NCI-H1105 (cell line): ENCODE data around the gene IGFN1.

Experiments used
- DNase-seq: peaks from one replicate; lab custom pipeline; 2025; lab: John Stamatoyannopoulos, UW

The IGFN1 gene

GRCh38 chr1:201266774-201267173 is 76.2 kb downstream of the IGFN1 start:
- DNase-seq: no peak

- no peak for DNase-seq
Measured at GRCh38 chr1:201267481-201268229, 77.0 kb downstream of the IGFN1 start.

GRCh38 chr1:201268604-201269151 is 78.1 kb downstream of the IGFN1 start:
- no peak for DNase-seq

- no peak for DNase-seq
Measured at GRCh38 chr1:201269281-201269680, 78.7 kb downstream of the IGFN1 start.

GRCh38 chr1:201269900-201270410 is 79.3 kb downstream of the IGFN1 start:
- DNase-seq: no peak

GRCh38 chr1:201270616-201271390 is 80.2 kb downstream of the IGFN1 start:
- DNase-seq: peak; percentile 50

- DNase-seq: no peak
Measured at GRCh38 chr1:201272799-201273198, 82.2 kb downstream of the IGFN1 start.

- DNase-seq: no peak
Measured at GRCh38 chr1:201274616-201275252, 84.1 kb downstream of the IGFN1 start.

GRCh38 chr1:201275253-201275666 is 84.6 kb downstream of the IGFN1 start:
- DNase-seq: peak; percentile 61

GRCh38 chr1:201276891-201277290 is 86.3 kb downstream of the IGFN1 start:
- no peak for DNase-seq

- no peak for DNase-seq
Measured at GRCh38 chr1:201277441-201277840, 86.8 kb downstream of the IGFN1 start.
